HG03439 (cell line): ENCODE results near the gene SPTBN4.
"Not testable (repeated sequence)": the region's sequence is repeated elsewhere in the genome, so short reads cannot be mapped to it uniquely, and the experiment has no call there.

Source experiments
- ATAC-seq: cut with Tn5 transposase; IDR thresholded peaks from one replicate; pipeline ENCODE4 v1.9.1; 2021; ENCODE audit warnings: mild to moderate bottlenecking, moderate library complexity; ENCODE audit not compliant: unreplicated experiment

SPTBN4 gene

GRCh38 chr19:40559394-40559793 lies 92.6 kb downstream of the SPTBN4 start:
- ATAC-seq, result no peak

- no peak for ATAC-seq
Measured at GRCh38 chr19:40560092-40560507, 93.3 kb downstream of the SPTBN4 start.

- ATAC-seq, result no peak
Measured at GRCh38 chr19:40561947-40562346, 95.1 kb downstream of the SPTBN4 start.

GRCh38 chr19:40564535-40564934 lies 97.7 kb downstream of the SPTBN4 start:
- ATAC-seq, result not testable (repeated sequence)

- ATAC-seq, result no peak
Measured at GRCh38 chr19:40565355-40565754, 98.6 kb downstream of the SPTBN4 start.

GRCh38 chr19:40565910-40566495 lies 99.2 kb downstream of the SPTBN4 start:
- ATAC-seq, result no peak

GRCh38 chr19:40567040-40567749 lies 100.4 kb downstream of the SPTBN4 start:
- no peak for ATAC-seq

- no peak for ATAC-seq
Measured at GRCh38 chr19:40567750-40568494, 101.1 kb downstream of the SPTBN4 start.

GRCh38 chr19:40570313-40571004 lies 103.7 kb downstream of the SPTBN4 start:
- ATAC-seq, result peak; percentile 93

DNA sequence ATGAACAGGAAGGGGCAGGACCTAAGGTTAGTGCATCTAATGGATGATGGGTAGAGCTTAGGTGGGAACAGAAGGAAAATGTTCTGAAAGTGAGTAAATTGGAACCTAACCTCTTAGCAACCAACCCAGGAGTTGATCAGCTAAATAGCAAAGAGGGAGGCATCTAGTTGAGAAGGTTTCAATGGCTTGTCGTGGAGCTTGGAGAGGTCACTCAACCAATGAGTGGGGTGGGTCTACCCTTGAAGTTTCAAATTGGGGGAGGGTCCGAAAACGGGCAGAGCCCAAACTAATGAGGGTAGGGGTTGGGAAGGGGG lies 104.2 kb downstream of the SPTBN4 start:
- no peak for ATAC-seq

GRCh38 chr19:40571831-40572495 lies 105.2 kb downstream of the SPTBN4 start:
- no peak for ATAC-seq

DNA sequence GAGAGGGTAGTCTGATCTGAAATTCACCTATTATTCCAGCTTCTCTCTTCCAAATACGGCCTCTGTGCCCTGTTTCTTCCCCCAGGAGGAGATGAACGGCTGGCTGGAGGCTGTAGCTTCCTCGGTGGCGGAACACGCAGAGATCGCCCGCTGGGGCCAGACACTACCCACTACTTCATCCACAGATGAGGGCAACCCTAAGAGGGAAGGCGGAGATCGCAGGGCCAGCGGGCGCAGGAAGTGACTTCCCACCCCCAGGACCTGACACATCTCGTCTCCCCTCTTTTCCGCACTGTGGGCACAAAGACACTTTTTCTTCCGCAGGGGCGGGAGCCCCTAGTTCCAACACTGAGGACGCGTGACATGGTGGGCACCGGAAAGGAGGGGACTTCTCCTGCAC lies 108.5 kb downstream of the SPTBN4 start:
- ATAC-seq, result no peak

GRCh38 chr19:40576151-40576584 lies 109.4 kb downstream of the SPTBN4 start:
- no peak for ATAC-seq

DNA sequence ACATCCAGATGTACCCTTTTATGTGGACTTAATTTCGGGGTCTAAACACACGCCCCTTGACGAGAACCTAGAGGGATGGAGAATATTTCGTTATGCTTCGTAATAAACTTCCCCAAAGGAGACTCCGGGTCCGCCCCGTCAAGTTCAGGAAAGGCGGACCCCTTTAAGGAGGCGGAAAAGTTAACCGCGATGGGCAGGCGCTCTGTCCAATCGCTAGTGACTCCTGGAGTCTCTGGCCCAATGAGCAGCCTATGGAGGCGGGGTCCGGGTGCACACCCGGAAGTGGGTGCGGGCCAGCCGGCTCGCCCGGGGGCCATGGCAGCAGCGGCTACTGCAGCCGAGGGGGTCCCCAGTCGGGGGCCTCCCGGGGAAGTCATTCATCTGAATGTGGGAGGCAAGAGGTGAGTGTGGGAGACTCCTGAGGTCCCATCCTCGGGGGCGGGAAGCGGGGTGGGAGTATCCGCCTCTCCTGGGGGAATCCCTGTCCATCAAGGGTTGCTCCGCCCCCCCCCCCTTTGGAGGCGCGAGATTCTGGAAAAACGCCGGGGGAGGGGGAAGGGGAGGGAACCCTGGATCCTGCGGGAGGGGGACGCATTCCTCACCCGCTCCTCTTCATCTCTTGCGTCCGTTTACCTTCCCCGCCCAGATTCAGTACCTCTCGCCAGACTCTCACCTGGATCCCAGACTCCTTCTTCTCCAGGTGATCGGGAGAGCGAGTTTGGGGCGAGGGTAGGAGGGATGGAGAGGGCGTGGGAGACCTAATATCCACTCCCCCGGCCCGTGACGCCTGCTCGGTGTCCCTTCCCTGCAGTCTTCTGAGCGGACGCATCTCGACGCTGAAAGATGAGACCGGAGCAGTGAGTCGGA lies 110.0 kb downstream of the SPTBN4 start, which contains the start of gene SHKBP1:
TSS of gene SHKBP1 (plus strand) at position 289 of the 867 bp plus-strand sequence. CDS start at position 316, 27 bp downstream.
- ATAC-seq, result peak; percentile 93

GRCh38 chr19:40578442-40578908 lies 111.7 kb downstream of the SPTBN4 start:
- no peak for ATAC-seq

- ATAC-seq, result no peak
Measured at GRCh38 chr19:40580619-40581018, 113.8 kb downstream of the SPTBN4 start.

GRCh38 chr19:40581531-40581930 lies 114.7 kb downstream of the SPTBN4 start:
- ATAC-seq, result no peak

GRCh38 chr19:40582467-40582866 lies 115.7 kb downstream of the SPTBN4 start:
- no peak for ATAC-seq

GRCh38 chr19:40583283-40583682 lies 116.5 kb downstream of the SPTBN4 start:
- ATAC-seq, result no peak

DNA sequence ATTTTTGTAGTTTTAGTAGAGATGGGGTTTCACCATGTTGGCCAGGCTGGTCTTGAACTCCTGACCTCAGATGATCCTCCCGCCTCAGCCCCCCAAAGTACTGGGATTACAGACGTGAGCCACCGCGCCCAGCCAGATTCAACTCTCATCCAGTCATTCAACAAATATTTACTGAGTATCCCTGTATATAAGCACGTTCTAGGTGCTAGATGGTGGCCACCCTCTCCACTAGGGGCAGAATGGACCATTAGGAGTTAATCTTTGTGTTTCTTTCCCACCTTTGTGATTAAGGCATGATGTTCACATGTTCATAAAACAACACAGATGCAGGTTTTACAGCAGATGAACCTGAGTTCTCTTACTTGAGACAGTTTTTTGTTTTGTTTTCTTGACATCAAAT lies 117.2 kb downstream of the SPTBN4 start:
- no peak for ATAC-seq
